ENCODE measurements around the gene ITGB5.

- TF ChIP-seq CTCF (IDR thresholded peaks at IDR 0.05) (no peak), POLR2A (IDR thresholded peaks at IDR 0.05) (no peak)
Measured at GRCh38 chr3:124837065-124837464, 50.1 kb downstream of the ITGB5 start.
